Adipocyte (in vitro differentiated cells): Measurements from ENCODE around the gene AAMP.

Experiments used
- DNase-seq: peaks from one replicate; pipeline ENCODE4 v3.0.0-alpha.2; 2015; ENCODE audit warnings: low read depth
- H3K27me3 ChIP-seq: replicated peaks from 2 replicates; pipeline ENCODE4 v1.7.0; 2013; ENCODE audit warnings: mild to moderate bottlenecking, low read length, moderate library complexity; ENCODE audit not compliant: control insufficient read depth, insufficient read depth
- H3K36me3 ChIP-seq: 2 replicates; pipeline ENCODE4 v1.7.0; 2013; ENCODE audit warnings: low read length, mild to moderate bottlenecking, moderate library complexity; ENCODE audit not compliant: control insufficient read depth, insufficient read depth, severe bottlenecking
- H3K4me1 ChIP-seq: 2 replicates; pipeline ENCODE4 v1.7.0; 2013; ENCODE audit warnings: mild to moderate bottlenecking, low read length, moderate library complexity; ENCODE audit not compliant: control insufficient read depth, insufficient read depth
- H3K4me3 ChIP-seq: 2 replicates; pipeline ENCODE4 v1.7.0; 2013; ENCODE audit warnings: mild to moderate bottlenecking, low read length, moderate library complexity
- H3K9ac ChIP-seq: 2 replicates; pipeline ENCODE4 v1.7.0; 2013; ENCODE audit warnings: mild to moderate bottlenecking, low read length, moderate library complexity
- H3K9me3 ChIP-seq: 2 replicates; pipeline ENCODE4 v1.7.0; 2013; ENCODE audit warnings: mild to moderate bottlenecking, low read length, moderate library complexity; ENCODE audit not compliant: control insufficient read depth

AAMP gene

GRCh38 chr2:218307415-218308090, 37.6 kb upstream of the AAMP start:
- DNase-seq = no peak
- Histone ChIP-seq H3K36me3 (no peaks in the 10 kb centered on the region), H3K4me3 (no peak overlapping the region), H3K27me3 (peaks cover 6% of the 10 kb centered on the region), H3K4me1 (no peaks in the 10 kb centered on the region), H3K9ac (no peak overlapping the region), H3K9me3 (no peaks in the 10 kb centered on the region)

DNA sequence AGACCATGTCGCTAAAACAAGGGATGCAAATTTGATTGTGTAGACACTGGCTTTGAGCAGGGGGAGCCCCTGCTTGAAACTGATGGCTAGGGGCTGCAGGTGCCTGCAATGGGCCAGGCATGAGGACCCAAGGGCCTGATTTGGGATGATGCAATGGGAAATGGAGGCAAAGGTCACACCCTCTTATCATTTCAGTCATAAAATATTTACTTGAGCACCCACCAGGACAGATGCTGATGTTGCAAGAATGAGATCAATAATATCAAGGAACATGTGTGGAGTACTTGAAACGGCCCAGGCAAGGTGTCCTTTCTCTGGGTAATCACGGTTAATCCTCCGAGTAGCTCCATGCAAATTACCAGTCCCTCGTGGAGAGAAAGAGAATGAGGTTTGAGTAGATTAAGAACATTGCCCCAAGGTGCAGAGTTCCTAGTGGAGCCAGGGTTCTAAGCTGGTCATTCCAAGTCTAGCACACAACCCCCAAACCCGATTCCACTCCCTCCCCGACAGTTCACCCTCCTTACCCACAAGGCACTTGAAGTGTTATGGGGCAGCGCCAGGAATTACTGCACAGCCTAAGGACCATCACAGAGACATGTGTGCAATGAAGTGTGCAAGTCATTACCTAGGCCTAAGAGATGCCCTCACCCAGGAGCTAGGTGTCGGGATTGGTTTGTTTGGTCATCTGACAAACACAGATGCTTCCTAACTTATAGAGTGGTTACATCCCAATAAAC, 36.4 kb upstream of the AAMP start:
- H3K4me3 ChIP-seq = no peak overlapping the region
- H3K4me1 ChIP-seq = no peaks in the 10 kb centered on the region
- H3K27me3 ChIP-seq = peaks cover 6% of the 10 kb centered on the region
- H3K9ac ChIP-seq = no peak overlapping the region
- DNase-seq = no peak
- H3K9me3 ChIP-seq = no peaks in the 10 kb centered on the region
- H3K36me3 ChIP-seq = no peaks in the 10 kb centered on the region

GRCh38 chr2:218305383-218305782, 35.4 kb upstream of the AAMP start:
- DNase-seq = no peak
- H3K27me3 ChIP-seq = peaks cover 6% of the 10 kb centered on the region
- no peaks in the 10 kb centered on the region for H3K9me3 ChIP-seq
- H3K4me3 ChIP-seq = no peak overlapping the region
- H3K9ac ChIP-seq = no peak overlapping the region
- no peaks in the 10 kb centered on the region for H3K36me3 ChIP-seq
- no peaks in the 10 kb centered on the region for H3K4me1 ChIP-seq

- Histone ChIP-seq H3K4me3 (no peak overlapping the region), H3K9ac (peak overlapping the region; percentile 21), H3K4me1 (no peaks in the 10 kb centered on the region), H3K9me3 (no peaks in the 10 kb centered on the region), H3K27me3 (peaks cover 6% of the 10 kb centered on the region), H3K36me3 (no peaks in the 10 kb centered on the region)
- peak; percentile 94 for DNase-seq
Observed at GRCh38 chr2:218301176-218301819, 31.4 kb upstream of the AAMP start.

GRCh38 chr2:218300141-218300540, 30.2 kb upstream of the AAMP start:
- DNase-seq = no peak
- Histone ChIP-seq H3K9me3 (no peaks in the 10 kb centered on the region), H3K9ac (no peak overlapping the region), H3K4me1 (no peaks in the 10 kb centered on the region), H3K4me3 (no peak overlapping the region), H3K36me3 (no peaks in the 10 kb centered on the region), H3K27me3 (no peaks in the 10 kb centered on the region)

- no peaks in the 10 kb centered on the region for H3K9me3 ChIP-seq
- H3K36me3 ChIP-seq = no peaks in the 10 kb centered on the region
- no peaks in the 10 kb centered on the region for H3K27me3 ChIP-seq
- no peak overlapping the region for H3K9ac ChIP-seq
- H3K4me1 ChIP-seq = no peaks in the 10 kb centered on the region
- no peak for DNase-seq
- no peak overlapping the region for H3K4me3 ChIP-seq
Observed at GRCh38 chr2:218298314-218298875, 28.5 kb upstream of the AAMP start.

- no peak overlapping the region for H3K4me3 ChIP-seq
- no peaks in the 10 kb centered on the region for H3K9me3 ChIP-seq
- DNase-seq = no peak
- H3K9ac ChIP-seq = no peak overlapping the region
- no peaks in the 10 kb centered on the region for H3K27me3 ChIP-seq
- no peaks in the 10 kb centered on the region for H3K36me3 ChIP-seq
- peaks cover 7% of the 10 kb centered on the region for H3K4me1 ChIP-seq
Observed at GRCh38 chr2:218296847-218297246, 26.9 kb upstream of the AAMP start.

DNA sequence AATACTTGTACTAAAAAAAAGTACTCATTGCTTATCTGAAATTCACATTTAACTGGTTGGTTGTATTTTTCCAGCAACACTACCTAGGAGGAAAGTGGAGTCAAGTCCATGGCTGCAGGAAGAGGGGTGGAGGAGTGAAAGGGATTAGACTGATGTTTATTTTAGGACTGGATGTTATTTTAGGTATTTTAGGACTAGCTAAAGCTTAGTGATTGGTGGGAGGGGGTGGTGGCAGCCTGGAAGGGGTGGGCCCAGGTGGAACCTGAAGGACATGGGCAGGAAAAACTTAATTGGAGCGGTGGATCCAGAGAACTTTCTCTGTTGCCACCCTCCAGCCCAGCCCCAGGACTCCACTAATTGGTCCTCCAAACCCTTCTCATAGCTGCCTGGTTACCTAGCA, 26.3 kb upstream of the AAMP start:
- Histone ChIP-seq H3K36me3 (no peaks in the 10 kb centered on the region), H3K4me3 (no peak overlapping the region), H3K9ac (no peak overlapping the region), H3K9me3 (no peaks in the 10 kb centered on the region), H3K27me3 (no peaks in the 10 kb centered on the region), H3K4me1 (peaks cover 11% of the 10 kb centered on the region)
- no peak for DNase-seq

- Histone ChIP-seq H3K9ac (no peak overlapping the region), H3K4me3 (no peak overlapping the region), H3K27me3 (no peaks in the 10 kb centered on the region), H3K9me3 (no peaks in the 10 kb centered on the region), H3K4me1 (peaks cover 23% of the 10 kb centered on the region), H3K36me3 (no peaks in the 10 kb centered on the region)
- DNase-seq = no peak
Observed at GRCh38 chr2:218295029-218295428, 25.1 kb upstream of the AAMP start.

- no peak overlapping the region for H3K4me3 ChIP-seq
- H3K27me3 ChIP-seq = no peaks in the 10 kb centered on the region
- no peaks in the 10 kb centered on the region for H3K9me3 ChIP-seq
- H3K36me3 ChIP-seq = no peaks in the 10 kb centered on the region
- DNase-seq = no peak
- H3K4me1 ChIP-seq = peaks cover 26% of the 10 kb centered on the region
- H3K9ac ChIP-seq = no peak overlapping the region
Observed at GRCh38 chr2:218294430-218295022, 24.6 kb upstream of the AAMP start.
